Ovary (tissue), 3 donors: Measurements from ENCODE around the gene LRRC32.

Source experiments
- POLR2A ChIP-seq: fragments of 450-650 bp; IDR thresholded peaks from one replicate; pipeline ENCODE4 v1.6.1; 2017; ENCODE audit warnings: antibody characterized with exemption, mild to moderate bottlenecking, moderate library complexity
- TF ChIP-seq, protein P1 (sequence below), 3 donors: fragments of 450-650 bp in 2 of 3; fragments of 200-600 bp in 1 of 3; IDR thresholded peaks; one replicate each; pipeline versions ENCODE4 v1.5.1 to v1.8.0; 2016 to 2022; ENCODE audit warnings: antibody characterized with exemption in 3 of 3, mild to moderate bottlenecking in 1 of 3
- donor health status: DM: no; HTN: no; CAD: no.

- TF ChIP-seq, protein P1, sequence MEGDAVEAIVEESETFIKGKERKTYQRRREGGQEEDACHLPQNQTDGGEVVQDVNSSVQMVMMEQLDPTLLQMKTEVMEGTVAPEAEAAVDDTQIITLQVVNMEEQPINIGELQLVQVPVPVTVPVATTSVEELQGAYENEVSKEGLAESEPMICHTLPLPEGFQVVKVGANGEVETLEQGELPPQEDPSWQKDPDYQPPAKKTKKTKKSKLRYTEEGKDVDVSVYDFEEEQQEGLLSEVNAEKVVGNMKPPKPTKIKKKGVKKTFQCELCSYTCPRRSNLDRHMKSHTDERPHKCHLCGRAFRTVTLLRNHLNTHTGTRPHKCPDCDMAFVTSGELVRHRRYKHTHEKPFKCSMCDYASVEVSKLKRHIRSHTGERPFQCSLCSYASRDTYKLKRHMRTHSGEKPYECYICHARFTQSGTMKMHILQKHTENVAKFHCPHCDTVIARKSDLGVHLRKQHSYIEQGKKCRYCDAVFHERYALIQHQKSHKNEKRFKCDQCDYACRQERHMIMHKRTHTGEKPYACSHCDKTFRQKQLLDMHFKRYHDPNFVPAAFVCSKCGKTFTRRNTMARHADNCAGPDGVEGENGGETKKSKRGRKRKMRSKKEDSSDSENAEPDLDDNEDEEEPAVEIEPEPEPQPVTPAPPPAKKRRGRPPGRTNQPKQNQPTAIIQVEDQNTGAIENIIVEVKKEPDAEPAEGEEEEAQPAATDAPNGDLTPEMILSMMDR (IDR thresholded peaks at IDR 0.05), result no peak
- TF ChIP-seq POLR2A, result no peak
Measured at GRCh38 chr11:76682684-76683083, 12.1 kb upstream of the LRRC32 start.
